ENCODE data around the gene GJB6.

GJB6 gene

GRCh38 chr13:20185366-20186056, 46.6 kb downstream of the GJB6 start:
- DNase-seq = no peak

- DNase-seq = peak in 3 of 5 donors; percentile 36 to 61 (median 52)
These were observed 49.8 kb downstream of the GJB6 start for GRCh38 chr13:20182231-20182846.

GRCh38 chr13:20181188-20181587, 50.9 kb downstream of the GJB6 start:
- DNase-seq = no peak

- DNase-seq = no peak
These were observed 54.0 kb downstream of the GJB6 start for GRCh38 chr13:20178156-20178555.

- DNase-seq = no peak
These were observed 54.9 kb downstream of the GJB6 start for GRCh38 chr13:20177049-20177831.

GRCh38 chr13:20175907-20176652, 56.0 kb downstream of the GJB6 start:
- DNase-seq = no peak

- DNase-seq = no peak
These were observed 56.7 kb downstream of the GJB6 start for GRCh38 chr13:20175406-20175794.

GRCh38 chr13:20174656-20175405, 57.3 kb downstream of the GJB6 start:
- peak in 1 of 5 donors; percentile 66 for DNase-seq

- no peak for DNase-seq
These were observed 58.9 kb downstream of the GJB6 start for GRCh38 chr13:20173116-20173746.
